Measurements from ENCODE around the gene CYP1A2.

The CYP1A2 gene, protein sequence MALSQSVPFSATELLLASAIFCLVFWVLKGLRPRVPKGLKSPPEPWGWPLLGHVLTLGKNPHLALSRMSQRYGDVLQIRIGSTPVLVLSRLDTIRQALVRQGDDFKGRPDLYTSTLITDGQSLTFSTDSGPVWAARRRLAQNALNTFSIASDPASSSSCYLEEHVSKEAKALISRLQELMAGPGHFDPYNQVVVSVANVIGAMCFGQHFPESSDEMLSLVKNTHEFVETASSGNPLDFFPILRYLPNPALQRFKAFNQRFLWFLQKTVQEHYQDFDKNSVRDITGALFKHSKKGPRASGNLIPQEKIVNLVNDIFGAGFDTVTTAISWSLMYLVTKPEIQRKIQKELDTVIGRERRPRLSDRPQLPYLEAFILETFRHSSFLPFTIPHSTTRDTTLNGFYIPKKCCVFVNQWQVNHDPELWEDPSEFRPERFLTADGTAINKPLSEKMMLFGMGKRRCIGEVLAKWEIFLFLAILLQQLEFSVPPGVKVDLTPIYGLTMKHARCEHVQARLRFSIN

DNA sequence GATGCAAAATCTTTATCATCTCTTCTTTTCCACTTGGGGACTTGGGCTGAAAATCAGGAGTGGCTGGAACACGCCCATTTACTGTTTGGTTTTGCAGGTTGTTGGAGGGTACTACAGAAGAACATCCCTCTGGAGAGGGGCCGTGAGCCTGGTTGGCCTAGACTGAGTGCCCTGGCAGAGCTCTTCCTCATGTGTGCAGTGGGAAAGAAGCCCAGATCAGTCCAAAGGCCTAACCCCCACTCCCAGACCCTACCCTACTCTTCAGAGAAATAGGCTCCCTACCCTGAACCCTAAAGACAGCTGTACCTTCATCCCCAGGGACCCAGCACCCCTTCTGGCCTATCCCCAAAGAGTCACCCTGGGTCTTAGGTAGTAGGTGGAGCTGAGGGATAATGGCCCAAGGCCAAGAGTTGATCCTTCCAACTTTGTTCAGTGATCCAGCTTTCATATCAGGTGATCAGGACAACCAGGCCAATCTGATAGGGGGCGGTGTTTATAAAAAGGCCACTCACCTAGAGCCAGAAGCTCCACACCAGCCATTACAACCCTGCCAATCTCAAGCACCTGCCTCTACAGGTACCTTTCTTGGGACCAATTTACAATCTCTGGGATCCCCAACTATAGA lies at the start of gene CYP1A2:
TSS of gene CYP1A2 (plus strand) at position 524 of the 625 bp plus-strand sequence. CDS start 894 bp downstream, outside the sequence.
- Histone ChIP-seq H3K9me3 (ENCODE audit: control insufficient read depth, insufficient read depth, low read depth, low read length) (no peaks in the 10 kb centered on the region), H3K4me3 (ENCODE audit: low read depth, low read length) (no peak within 1 kb of the TSS), H3K4me1 (ENCODE audit: control insufficient read depth, insufficient read depth, low read length) (no peaks in the 10 kb centered on the region), H3K36me3 (ENCODE audit: control insufficient read depth in 2 of 2, insufficient read depth in 1 of 2, low read length in 2 of 2) (no peaks in the 10 kb centered on the region; a peak in 1 of 3 replicates), H3K27ac (ENCODE audit: extremely low read depth, low read depth, low read length) (no peak within 1 kb of the TSS)
- CTCF ChIA-PET: interaction anchor here (0.6 to 6.0 kb wide), 3 partner anchors 22 to 1144 kb away, joined by 3 to 45 read pairs (median 4); partner anchors contain the start of gene COX5A
- no peak for TF ChIP-seq ZNF561 (tag by site-specific recombination; IDR thresholded peaks at IDR 0.05; ENCODE audit: borderline replicate concordance)
- TF ChIP-seq ZNF416 (tag by site-specific recombination; IDR thresholded peaks at IDR 0.05): no peak
- TF ChIP-seq HOXD13 (CRISPR knock-in tag; IDR thresholded peaks at IDR 0.05; ENCODE audit: borderline replicate concordance): no peak
- TF ChIP-seq SP3 (tag by site-specific recombination; IDR thresholded peaks at IDR 0.05): no peak
- TF ChIP-seq ZNF600 (tag by site-specific recombination; IDR thresholded peaks at IDR 0.05): no peak
- TF ChIP-seq ZFP69B (tag by site-specific recombination; IDR thresholded peaks at IDR 0.05): no peak
- TF ChIP-seq FEZF1 (tag by site-specific recombination; IDR thresholded peaks at IDR 0.05): no peak
- TF ChIP-seq ZNF292 (tag by site-specific recombination; IDR thresholded peaks at IDR 0.05; ENCODE audit: borderline replicate concordance, low read depth): no peak
- no peak for TF ChIP-seq SP2 (tag by site-specific recombination; IDR thresholded peaks at IDR 0.05)
- no peak for TF ChIP-seq ZSCAN30 (tag by site-specific recombination; IDR thresholded peaks at IDR 0.05)
- TF ChIP-seq, protein P1, sequence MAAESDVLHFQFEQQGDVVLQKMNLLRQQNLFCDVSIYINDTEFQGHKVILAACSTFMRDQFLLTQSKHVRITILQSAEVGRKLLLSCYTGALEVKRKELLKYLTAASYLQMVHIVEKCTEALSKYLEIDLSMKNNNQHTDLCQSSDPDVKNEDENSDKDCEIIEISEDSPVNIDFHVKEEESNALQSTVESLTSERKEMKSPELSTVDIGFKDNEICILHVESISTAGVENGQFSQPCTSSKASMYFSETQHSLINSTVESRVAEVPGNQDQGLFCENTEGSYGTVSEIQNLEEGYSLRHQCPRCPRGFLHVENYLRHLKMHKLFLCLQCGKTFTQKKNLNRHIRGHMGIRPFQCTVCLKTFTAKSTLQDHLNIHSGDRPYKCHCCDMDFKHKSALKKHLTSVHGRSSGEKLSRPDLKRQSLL (tag by site-specific recombination; IDR thresholded peaks at IDR 0.05): no peak
- TF ChIP-seq, protein P2, sequence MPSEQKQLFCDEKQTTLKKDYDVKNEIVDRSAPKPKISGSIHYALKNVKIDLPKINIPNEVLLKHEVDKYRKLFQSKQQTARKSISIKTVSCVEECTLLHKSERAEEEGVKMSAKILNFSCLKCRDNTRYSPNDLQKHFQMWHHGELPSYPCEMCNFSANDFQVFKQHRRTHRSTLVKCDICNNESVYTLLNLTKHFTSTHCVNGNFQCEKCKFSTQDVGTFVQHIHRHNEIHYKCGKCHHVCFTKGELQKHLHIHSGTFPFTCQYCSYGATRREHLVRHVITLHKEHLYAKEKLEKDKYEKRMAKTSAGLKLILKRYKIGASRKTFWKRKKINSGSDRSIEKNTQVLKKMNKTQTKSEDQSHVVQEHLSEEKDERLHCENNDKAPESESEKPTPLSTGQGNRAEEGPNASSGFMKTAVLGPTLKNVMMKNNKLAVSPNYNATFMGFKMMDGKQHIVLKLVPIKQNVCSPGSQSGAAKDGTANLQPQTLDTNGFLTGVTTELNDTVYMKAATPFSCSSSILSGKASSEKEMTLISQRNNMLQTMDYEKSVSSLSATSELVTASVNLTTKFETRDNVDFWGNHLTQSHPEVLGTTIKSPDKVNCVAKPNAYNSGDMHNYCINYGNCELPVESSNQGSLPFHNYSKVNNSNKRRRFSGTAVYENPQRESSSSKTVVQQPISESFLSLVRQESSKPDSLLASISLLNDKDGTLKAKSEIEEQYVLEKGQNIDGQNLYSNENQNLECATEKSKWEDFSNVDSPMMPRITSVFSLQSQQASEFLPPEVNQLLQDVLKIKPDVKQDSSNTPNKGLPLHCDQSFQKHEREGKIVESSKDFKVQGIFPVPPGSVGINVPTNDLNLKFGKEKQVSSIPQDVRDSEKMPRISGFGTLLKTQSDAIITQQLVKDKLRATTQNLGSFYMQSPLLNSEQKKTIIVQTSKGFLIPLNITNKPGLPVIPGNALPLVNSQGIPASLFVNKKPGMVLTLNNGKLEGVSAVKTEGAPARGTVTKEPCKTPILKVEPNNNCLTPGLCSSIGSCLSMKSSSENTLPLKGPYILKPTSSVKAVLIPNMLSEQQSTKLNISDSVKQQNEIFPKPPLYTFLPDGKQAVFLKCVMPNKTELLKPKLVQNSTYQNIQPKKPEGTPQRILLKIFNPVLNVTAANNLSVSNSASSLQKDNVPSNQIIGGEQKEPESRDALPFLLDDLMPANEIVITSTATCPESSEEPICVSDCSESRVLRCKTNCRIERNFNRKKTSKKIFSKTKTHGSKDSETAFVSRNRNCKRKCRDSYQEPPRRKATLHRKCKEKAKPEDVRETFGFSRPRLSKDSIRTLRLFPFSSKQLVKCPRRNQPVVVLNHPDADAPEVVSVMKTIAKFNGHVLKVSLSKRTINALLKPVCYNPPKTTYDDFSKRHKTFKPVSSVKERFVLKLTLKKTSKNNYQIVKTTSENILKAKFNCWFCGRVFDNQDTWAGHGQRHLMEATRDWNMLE (tag by site-specific recombination; conservative IDR thresholded peaks at IDR 0.05; ENCODE audit: low read depth): no peak
- TF ChIP-seq ZNF629 (tag by site-specific recombination; IDR thresholded peaks at IDR 0.05): no peak
- no peak for TF ChIP-seq ZNF777 (tag by site-specific recombination; IDR thresholded peaks at IDR 0.05; ENCODE audit: borderline replicate concordance)
- no peak for TF ChIP-seq ZNF560 (tag by site-specific recombination; IDR thresholded peaks at IDR 0.05; ENCODE audit: borderline replicate concordance)
- TF ChIP-seq ZNF624 (tag by site-specific recombination; IDR thresholded peaks at IDR 0.05): no peak
- TF ChIP-seq ZNF112 (tag by site-specific recombination; IDR thresholded peaks at IDR 0.05): no peak
- POLR2A ChIA-PET: interaction anchor here (0.8 kb wide), 1 partner anchor 107 kb away, joined by 3 read pairs; no protein-coding TSS in a partner anchor

DNA sequence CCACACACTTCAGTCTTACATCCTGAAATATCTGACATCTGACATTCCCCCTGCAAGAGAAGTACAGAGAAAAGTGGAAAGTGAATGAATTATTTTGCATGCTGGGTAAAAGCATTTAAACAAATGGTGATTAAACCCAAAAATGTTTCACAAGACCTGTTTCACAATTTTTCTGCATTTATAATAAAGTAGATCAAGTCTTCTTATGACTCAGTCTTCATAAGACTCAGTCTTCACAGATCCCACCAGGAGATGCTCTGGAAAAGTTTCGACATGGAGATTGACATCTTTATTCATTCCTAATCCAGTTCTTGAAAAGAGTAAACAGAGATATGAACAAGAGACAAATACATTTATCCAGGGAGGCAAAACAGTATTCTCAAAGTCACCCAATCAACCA lies 39.6 kb upstream of the CYP1A2 start:
- H3K4me1 ChIP-seq (ENCODE audit: control insufficient read depth, insufficient read depth, low read length): no peaks in the 10 kb centered on the region
- ChIA-PET CTCF (interaction anchor here (0.6 kb wide), 1 partner anchor 41 kb away, joined by 3 read pairs; no protein-coding TSS in a partner anchor), POLR2A (no interaction called here)
- H3K9me3 ChIP-seq (ENCODE audit: control insufficient read depth, insufficient read depth, low read depth, low read length): no peaks in the 10 kb centered on the region
- H3K36me3 ChIP-seq (ENCODE audit: control insufficient read depth in 2 of 2, insufficient read depth in 1 of 2, low read length in 2 of 2): no peaks in the 10 kb centered on the region
- H3K27ac ChIP-seq (ENCODE audit: extremely low read depth, low read depth, low read length): no peak overlapping the region
- TF ChIP-seq ZBTB48 (tag by site-specific recombination; IDR thresholded peaks at IDR 0.05) (no peak), ZNF623 (tag by site-specific recombination; IDR thresholded peaks at IDR 0.05) (no peak), ZNF514 (tag by site-specific recombination; IDR thresholded peaks at IDR 0.05) (no peak), ZNF561 (tag by site-specific recombination; IDR thresholded peaks at IDR 0.05; ENCODE audit: borderline replicate concordance) (no peak), HOXC10 (CRISPR knock-in tag; IDR thresholded peaks at IDR 0.05) (no peak), ZXDB (tag by site-specific recombination; IDR thresholded peaks at IDR 0.05) (no peak), ZNF292 (tag by site-specific recombination; IDR thresholded peaks at IDR 0.05; ENCODE audit: borderline replicate concordance, low read depth) (no peak), TRIM28 (IDR thresholded peaks at IDR 0.05; ENCODE audit: borderline replicate concordance, low read length) (no peak)
- TF ChIP-seq, protein P3, sequence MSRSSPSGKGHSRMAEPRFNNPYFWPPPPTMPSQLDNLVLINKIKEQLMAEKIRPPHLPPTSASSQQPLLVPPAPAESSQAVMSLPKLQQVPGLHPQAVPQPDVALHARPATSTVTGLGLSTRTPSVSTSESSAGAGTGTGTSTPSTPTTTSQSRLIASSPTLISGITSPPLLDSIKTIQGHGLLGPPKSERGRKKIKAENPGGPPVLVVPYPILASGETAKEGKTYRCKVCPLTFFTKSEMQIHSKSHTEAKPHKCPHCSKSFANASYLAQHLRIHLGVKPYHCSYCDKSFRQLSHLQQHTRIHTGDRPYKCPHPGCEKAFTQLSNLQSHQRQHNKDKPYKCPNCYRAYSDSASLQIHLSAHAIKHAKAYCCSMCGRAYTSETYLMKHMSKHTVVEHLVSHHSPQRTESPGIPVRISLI (tag by site-specific recombination; IDR thresholded peaks at IDR 0.05): no peak
- no peak overlapping the region for H3K4me3 ChIP-seq (ENCODE audit: low read depth, low read length)

Data from HEK293 (cell line).